Measurements from ENCODE around the gene HNF4A.

The HNF4A gene

GRCh38 chr20:44448753-44449546 is 93.5 kb downstream of the HNF4A start:
- H2BK120ac ChIP-seq (ENCODE audit: low read depth, low read length): no peak overlapping the region
- H3K56ac ChIP-seq (ENCODE audit: low read length): no peak overlapping the region
- no peaks in the 10 kb centered on the region for H3K4me1 ChIP-seq (ENCODE audit: control insufficient read depth, low read depth, low read length)
- no peaks in the 10 kb centered on the region for H3K36me3 ChIP-seq (ENCODE audit: control insufficient read depth, insufficient read depth, low read length)
- H3K79me1 ChIP-seq (ENCODE audit: low read length): no peaks in the 10 kb centered on the region
- peak; percentile 77 for DNase-seq
- no peaks in the 10 kb centered on the region for H3K27me3 ChIP-seq (ENCODE audit: insufficient read depth, low read length, poor library complexity)
- H3K23ac ChIP-seq (ENCODE audit: low read length): no peak overlapping the region
- no peak overlapping the region for H2BK5ac ChIP-seq (ENCODE audit: low read length)
- H4K5ac ChIP-seq (ENCODE audit: low read length): no peak overlapping the region
- no peak overlapping the region for H3K18ac ChIP-seq (ENCODE audit: low read length)
- no peaks in the 10 kb centered on the region for H3K79me2 ChIP-seq (ENCODE audit: control insufficient read depth, insufficient read depth, low read length)
- no CpG with 5 or more reads among the region's 9 CpGs for WGBS (ENCODE audit: extremely low coverage, insufficient coverage, low lambda C conversion rate)
- H3K4me2 ChIP-seq (ENCODE audit: low read length): no peak overlapping the region
- H3K27ac ChIP-seq (ENCODE audit: low read depth, low read length): no peak overlapping the region
- no peak overlapping the region for H3K4me3 ChIP-seq (ENCODE audit: low read length)
- H4K8ac ChIP-seq (ENCODE audit: low read depth, low read length): no peak overlapping the region
- H3K4ac ChIP-seq (ENCODE audit: low read depth, low read length): no peak overlapping the region
- H2BK15ac ChIP-seq (replicated peaks; ENCODE audit: low read depth): no peak overlapping the region
- H3K9ac ChIP-seq (ENCODE audit: low read length): no peak overlapping the region
- no peak overlapping the region for H2AK5ac ChIP-seq (ENCODE audit: low read length)

GRCh38 chr20:44449864-44450263 is 94.4 kb downstream of the HNF4A start:
- no peak overlapping the region for H3K27ac ChIP-seq (ENCODE audit: low read depth, low read length)
- H3K27me3 ChIP-seq (ENCODE audit: insufficient read depth, low read length, poor library complexity): no peaks in the 10 kb centered on the region
- H3K79me2 ChIP-seq (ENCODE audit: control insufficient read depth, insufficient read depth, low read length): no peaks in the 10 kb centered on the region
- no peaks in the 10 kb centered on the region for H3K4me1 ChIP-seq (ENCODE audit: control insufficient read depth, low read depth, low read length)
- H3K4ac ChIP-seq (ENCODE audit: low read depth, low read length): no peak overlapping the region
- no peak overlapping the region for H3K4me3 ChIP-seq (ENCODE audit: low read length)
- H2BK5ac ChIP-seq (ENCODE audit: low read length): no peak overlapping the region
- H2BK120ac ChIP-seq (ENCODE audit: low read depth, low read length): no peak overlapping the region
- no peak overlapping the region for H3K9ac ChIP-seq (ENCODE audit: low read length)
- H3K79me1 ChIP-seq (ENCODE audit: low read length): no peaks in the 10 kb centered on the region
- H4K8ac ChIP-seq (ENCODE audit: low read depth, low read length): no peak overlapping the region
- H2BK15ac ChIP-seq (replicated peaks; ENCODE audit: low read depth): no peak overlapping the region
- H2AK5ac ChIP-seq (ENCODE audit: low read length): no peak overlapping the region
- no peak overlapping the region for H4K5ac ChIP-seq (ENCODE audit: low read length)
- DNase-seq: no peak
- no peak overlapping the region for H3K18ac ChIP-seq (ENCODE audit: low read length)
- no peak overlapping the region for H3K56ac ChIP-seq (ENCODE audit: low read length)
- no peak overlapping the region for H3K23ac ChIP-seq (ENCODE audit: low read length)
- H3K36me3 ChIP-seq (ENCODE audit: control insufficient read depth, insufficient read depth, low read length): no peaks in the 10 kb centered on the region
- no peak overlapping the region for H3K4me2 ChIP-seq (ENCODE audit: low read length)
- no CpG with 5 or more reads among the region's 7 CpGs for WGBS (ENCODE audit: extremely low coverage, insufficient coverage, low lambda C conversion rate)

GRCh38 chr20:44450281-44450889 is 94.9 kb downstream of the HNF4A start:
- H3K4ac ChIP-seq (ENCODE audit: low read depth, low read length): no peak overlapping the region
- no peak for DNase-seq
- H4K8ac ChIP-seq (ENCODE audit: low read depth, low read length): no peak overlapping the region
- H3K4me2 ChIP-seq (ENCODE audit: low read length): no peak overlapping the region
- no peak overlapping the region for H2BK120ac ChIP-seq (ENCODE audit: low read depth, low read length)
- H3K79me1 ChIP-seq (ENCODE audit: low read length): no peaks in the 10 kb centered on the region
- no peaks in the 10 kb centered on the region for H3K36me3 ChIP-seq (ENCODE audit: control insufficient read depth, insufficient read depth, low read length)
- no peak overlapping the region for H2BK15ac ChIP-seq (replicated peaks; ENCODE audit: low read depth)
- H3K27ac ChIP-seq (ENCODE audit: low read depth, low read length): no peak overlapping the region
- no peak overlapping the region for H3K18ac ChIP-seq (ENCODE audit: low read length)
- H3K79me2 ChIP-seq (ENCODE audit: control insufficient read depth, insufficient read depth, low read length): no peaks in the 10 kb centered on the region
- H3K27me3 ChIP-seq (ENCODE audit: insufficient read depth, low read length, poor library complexity): no peaks in the 10 kb centered on the region
- H3K4me1 ChIP-seq (ENCODE audit: control insufficient read depth, low read depth, low read length): no peaks in the 10 kb centered on the region
- WGBS (ENCODE audit: extremely low coverage, insufficient coverage, low lambda C conversion rate): no CpG with 5 or more reads among the region's 3 CpGs
- H3K9ac ChIP-seq (ENCODE audit: low read length): no peak overlapping the region
- H2BK5ac ChIP-seq (ENCODE audit: low read length): no peak overlapping the region
- H4K5ac ChIP-seq (ENCODE audit: low read length): no peak overlapping the region
- no peak overlapping the region for H3K56ac ChIP-seq (ENCODE audit: low read length)
- H2AK5ac ChIP-seq (ENCODE audit: low read length): no peak overlapping the region
- H3K23ac ChIP-seq (ENCODE audit: low read length): no peak overlapping the region
- H3K4me3 ChIP-seq (ENCODE audit: low read length): no peak overlapping the region

- Histone ChIP-seq H3K36me3 (ENCODE audit: control insufficient read depth, insufficient read depth, low read length) (no peaks in the 10 kb centered on the region), H3K18ac (ENCODE audit: low read length) (no peak overlapping the region), H2BK5ac (ENCODE audit: low read length) (no peak overlapping the region), H3K56ac (ENCODE audit: low read length) (no peak overlapping the region), H3K4ac (ENCODE audit: low read depth, low read length) (no peak overlapping the region), H3K27ac (ENCODE audit: low read depth, low read length) (no peak overlapping the region), H3K4me2 (ENCODE audit: low read length) (no peak overlapping the region), H2BK15ac (replicated peaks; ENCODE audit: low read depth) (no peak overlapping the region), H4K5ac (ENCODE audit: low read length) (no peak overlapping the region), H3K79me2 (ENCODE audit: control insufficient read depth, insufficient read depth, low read length) (no peaks in the 10 kb centered on the region), H3K4me3 (ENCODE audit: low read length) (no peak overlapping the region), H2AK5ac (ENCODE audit: low read length) (no peak overlapping the region), H4K8ac (ENCODE audit: low read depth, low read length) (no peak overlapping the region), H2BK120ac (ENCODE audit: low read depth, low read length) (no peak overlapping the region), H3K23ac (ENCODE audit: low read length) (no peak overlapping the region), H3K27me3 (ENCODE audit: insufficient read depth, low read length, poor library complexity) (no peaks in the 10 kb centered on the region), H3K4me1 (ENCODE audit: control insufficient read depth, low read depth, low read length) (no peaks in the 10 kb centered on the region), H3K79me1 (ENCODE audit: low read length) (no peaks in the 10 kb centered on the region), H3K9ac (ENCODE audit: low read length) (no peak overlapping the region)
- no CpG with 5 or more reads among the region's 7 CpGs for WGBS (ENCODE audit: extremely low coverage, insufficient coverage, low lambda C conversion rate)
- DNase-seq: no peak
Observed at GRCh38 chr20:44450903-44451450, 95.5 kb downstream of the HNF4A start.

- H3K4me3 ChIP-seq (ENCODE audit: low read length): no peak overlapping the region
- no peak overlapping the region for H2AK5ac ChIP-seq (ENCODE audit: low read length)
- no peak overlapping the region for H3K23ac ChIP-seq (ENCODE audit: low read length)
- H3K4me2 ChIP-seq (ENCODE audit: low read length): no peak overlapping the region
- H3K4ac ChIP-seq (ENCODE audit: low read depth, low read length): no peak overlapping the region
- H3K27me3 ChIP-seq (ENCODE audit: insufficient read depth, low read length, poor library complexity): no peaks in the 10 kb centered on the region
- H2BK120ac ChIP-seq (ENCODE audit: low read depth, low read length): no peak overlapping the region
- H3K4me1 ChIP-seq (ENCODE audit: control insufficient read depth, low read depth, low read length): no peaks in the 10 kb centered on the region
- no peak overlapping the region for H3K18ac ChIP-seq (ENCODE audit: low read length)
- H3K27ac ChIP-seq (ENCODE audit: low read depth, low read length): no peak overlapping the region
- H3K79me1 ChIP-seq (ENCODE audit: low read length): no peaks in the 10 kb centered on the region
- no peaks in the 10 kb centered on the region for H3K36me3 ChIP-seq (ENCODE audit: control insufficient read depth, insufficient read depth, low read length)
- no peak overlapping the region for H2BK15ac ChIP-seq (replicated peaks; ENCODE audit: low read depth)
- H4K5ac ChIP-seq (ENCODE audit: low read length): no peak overlapping the region
- no peak overlapping the region for H2BK5ac ChIP-seq (ENCODE audit: low read length)
- no peak overlapping the region for H3K56ac ChIP-seq (ENCODE audit: low read length)
- WGBS (ENCODE audit: extremely low coverage, insufficient coverage, low lambda C conversion rate): no CpG with 5 or more reads among the region's 7 CpGs
- H4K8ac ChIP-seq (ENCODE audit: low read depth, low read length): no peak overlapping the region
- no peaks in the 10 kb centered on the region for H3K79me2 ChIP-seq (ENCODE audit: control insufficient read depth, insufficient read depth, low read length)
- no peak overlapping the region for H3K9ac ChIP-seq (ENCODE audit: low read length)
- no peak for DNase-seq
Observed at GRCh38 chr20:44454306-44454963, 98.9 kb downstream of the HNF4A start.
